Endodermal cell (in vitro differentiated cells): ENCODE measurements around the gene PCP4. TPM values are rescaled to one million over a fixed set of nuclear protein-coding genes. Genes with fewer than 3 reads are reported as not detected.
A peak's percentile ranks its signal among the peaks of the same experiment; 100 is the strongest.

Source experiments
- DNase-seq: peaks from one replicate; pipeline ENCODE4 v3.0.0-alpha.2; 2017
- H3K27ac ChIP-seq: 2 replicates; pipeline ENCODE4 v1.5.1; 2013; ENCODE audit warnings: mild to moderate bottlenecking, low read depth, low read length, moderate library complexity
- H3K27me3 ChIP-seq: 2 replicates; pipeline ENCODE4 v1.6.1; 2013; ENCODE audit warnings: mild to moderate bottlenecking, low read length, moderate library complexity; ENCODE audit not compliant: insufficient read depth, control insufficient read depth, poor library complexity, severe bottlenecking
- H3K36me3 ChIP-seq: 2 replicates; pipeline ENCODE4 v1.7.0; 2013; ENCODE audit warnings: mild to moderate bottlenecking, low read length, moderate library complexity; ENCODE audit not compliant: control insufficient read depth, insufficient read depth
- H3K4me1 ChIP-seq: one replicate; pipeline ENCODE4 v1.7.0; 2013; ENCODE audit warnings: low read length; ENCODE audit not compliant: control insufficient read depth, insufficient read depth
- H3K4me3 ChIP-seq: 2 replicates; pipeline ENCODE4 v1.5.1; 2013; ENCODE audit warnings: mild to moderate bottlenecking, low read length, moderate library complexity
- H3K9ac ChIP-seq: 2 replicates; pipeline ENCODE4 v1.6.1; 2013; ENCODE audit warnings: mild to moderate bottlenecking, low read length, moderate library complexity; ENCODE audit not compliant: poor library complexity, severe bottlenecking; ENCODE audit errors: extremely low read depth
- H3K9me3 ChIP-seq: 2 replicates; pipeline ENCODE4 v1.6.1; 2013; ENCODE audit warnings: mild to moderate bottlenecking, low read length, moderate library complexity; ENCODE audit not compliant: control insufficient read depth
- H3K27ac Mint-ChIP-seq: 2 replicates; pipeline ENCODE4 v1.8.0; 2020; ENCODE audit warnings: mixed read lengths
- H3K27me3 Mint-ChIP-seq: 2 replicates; pipeline ENCODE4 v1.8.0; 2021; ENCODE audit warnings: mild to moderate bottlenecking, mixed read lengths; ENCODE audit not compliant: insufficient read depth
- H3K36me3 Mint-ChIP-seq: 2 replicates; pipeline ENCODE4 v1.8.0; 2020; ENCODE audit warnings: low read depth, mixed read lengths
- H3K4me1 Mint-ChIP-seq: 2 replicates; pipeline ENCODE4 v1.8.0; 2020; ENCODE audit warnings: mixed read lengths
- H3K4me3 Mint-ChIP-seq: 2 replicates; pipeline ENCODE4 v1.8.0; 2020; ENCODE audit warnings: mild to moderate bottlenecking, moderate library complexity, mixed read lengths
- H3K9me3 Mint-ChIP-seq: 2 replicates; pipeline ENCODE4 v1.8.0; 2020; ENCODE audit warnings: mild to moderate bottlenecking, mixed read lengths
- CTCF ChIP-seq: fragments of 200-600 bp; sonication (generic); conservative IDR thresholded peaks from 2 replicates; pipeline ENCODE4 v1.5.0; 2021; ENCODE audit warnings: antibody characterized with exemption, mild to moderate bottlenecking
- WGBS, 2 experiments: methylation state at CpG; one replicate each; pipeline versions ENCODE4 v1.1.5 to v1.1.7; 2013; ENCODE audit warnings: missing lambda C conversion rate in 2 of 2, mixed read lengths in 1 of 2; ENCODE audit not compliant: insufficient coverage in 1 of 2, insufficient read length in 1 of 2; 5-methylcytosine and 5-hydroxymethylcytosine counted together
- total RNA-seq, 2 donors: library from RNA; stranded (reverse); fragmentation: NEBNext Ultra II Directional in 1 of 2; extraction: Animal tissue kit (Norgen Biotek cat#: 25700) in 1 of 2; gene quantifications; 2 replicates in 1 of 2; 3 replicates in 1 of 2; pipeline ENCODE4 v1.2.1, GENCODE V29; 2021

Gene PCP4
- total RNA-seq, 2 donors from 2014 or later = 0.44 TPM; not detected in 1

DNA sequence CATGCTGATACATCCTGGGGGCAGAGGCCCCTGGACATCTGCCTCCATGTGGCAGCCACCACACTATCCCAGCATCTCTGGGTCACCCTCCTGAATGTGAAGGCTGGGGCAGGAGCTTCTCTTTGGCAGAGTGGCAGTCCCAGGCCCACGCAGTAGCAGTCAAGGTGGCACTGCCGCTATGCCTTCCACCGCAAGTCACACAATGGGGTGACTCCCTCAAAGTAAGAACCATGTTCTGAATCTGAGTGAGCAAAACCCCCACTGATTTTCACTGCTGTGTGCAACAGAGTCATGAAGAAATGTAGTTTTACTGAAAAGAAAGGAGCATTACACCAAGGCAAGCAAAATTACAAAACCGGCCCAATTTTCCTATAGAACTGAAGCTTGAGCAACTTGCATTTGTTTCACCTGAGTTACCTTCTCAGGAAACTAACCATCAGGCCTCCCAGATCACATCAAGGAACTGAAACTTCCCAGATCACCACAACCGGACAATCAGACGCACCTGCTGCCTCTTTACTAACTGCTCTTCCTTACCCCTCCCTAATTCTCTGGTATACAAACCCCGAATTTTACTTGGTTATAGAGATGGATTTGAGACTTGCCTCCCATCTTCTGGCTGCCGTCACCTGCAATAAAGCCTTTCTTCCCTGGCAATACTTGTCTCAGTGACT lies 102.6 kb downstream of the PCP4 start:
- peaks cover 2% of the 10 kb centered on the region for H3K4me1 Mint-ChIP-seq
- peaks cover 14% of the 10 kb centered on the region for H3K9me3 Mint-ChIP-seq
- no peaks in the 10 kb centered on the region for H3K36me3 Mint-ChIP-seq
- no peak for DNase-seq
- Histone ChIP-seq H3K27ac (no peak overlapping the region), H3K4me1 (peaks cover 3% of the 10 kb centered on the region), H3K9me3 (no peaks in the 10 kb centered on the region), H3K36me3 (no peaks in the 10 kb centered on the region), H3K4me3 (no peak overlapping the region), H3K27me3 (peaks cover under 1% of the 10 kb centered on the region), H3K9ac (no peak overlapping the region)
- no peak overlapping the region for H3K4me3 Mint-ChIP-seq
- no peak for TF ChIP-seq CTCF
- H3K27me3 Mint-ChIP-seq = peaks cover 3% of the 10 kb centered on the region
- 91 to 95% methylated on average over 4 to 8 of the region's 8 CpGs for WGBS, 2 experiments
- H3K27ac Mint-ChIP-seq = no peak overlapping the region

DNA sequence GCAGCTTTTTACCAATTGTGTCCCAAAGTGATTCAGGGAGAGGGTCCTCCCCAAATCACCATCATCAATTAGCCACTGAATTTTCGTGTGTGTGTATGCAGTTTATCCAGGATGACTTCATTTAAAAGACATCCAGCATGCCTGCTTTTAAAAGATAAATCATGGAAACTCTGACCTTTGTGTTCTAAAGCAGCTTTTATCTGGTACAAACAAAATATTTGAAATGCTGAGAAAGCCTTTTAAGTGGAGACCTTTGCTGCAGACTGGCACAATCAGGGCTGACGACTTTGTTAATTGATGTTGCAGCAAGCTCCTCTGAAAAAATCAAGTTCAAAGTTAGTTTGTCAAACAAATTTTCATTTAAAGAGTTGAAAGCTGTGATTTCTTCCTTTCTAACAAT lies 104.7 kb downstream of the PCP4 start:
- DNase-seq = no peak
- no peak overlapping the region for H3K9ac ChIP-seq
- no peak overlapping the region for H3K27ac Mint-ChIP-seq
- peaks cover 2% of the 10 kb centered on the region for H3K4me1 Mint-ChIP-seq
- peaks cover 3% of the 10 kb centered on the region for H3K4me1 ChIP-seq
- no peak for TF ChIP-seq CTCF
- H3K9me3 ChIP-seq = no peaks in the 10 kb centered on the region
- no peaks in the 10 kb centered on the region for H3K36me3 Mint-ChIP-seq
- peaks cover 4% of the 10 kb centered on the region for H3K27me3 Mint-ChIP-seq
- H3K36me3 ChIP-seq = no peaks in the 10 kb centered on the region
- H3K27ac ChIP-seq = peak overlapping the region; percentile 38
- peak overlapping the region; percentile 7 for H3K4me3 ChIP-seq
- H3K9me3 Mint-ChIP-seq = peaks cover 5% of the 10 kb centered on the region
- peaks cover 4% of the 10 kb centered on the region for H3K27me3 ChIP-seq
- 55 to 57% methylated on average over 2 of the region's 2 CpGs for WGBS, 2 experiments
- no peak overlapping the region for H3K4me3 Mint-ChIP-seq

- TF ChIP-seq CTCF = no peak
- Mint-ChIP-seq H3K4me3 (no peak overlapping the region), H3K36me3 (no peaks in the 10 kb centered on the region), H3K27me3 (peaks cover 4% of the 10 kb centered on the region), H3K4me1 (peaks cover 2% of the 10 kb centered on the region), H3K9me3 (peaks cover 2% of the 10 kb centered on the region), H3K27ac (no peak overlapping the region)
- no peak overlapping the region for H3K9ac ChIP-seq
- peaks cover 4% of the 10 kb centered on the region for H3K27me3 ChIP-seq
- H3K4me1 ChIP-seq = peaks cover 3% of the 10 kb centered on the region
- no peaks in the 10 kb centered on the region for H3K9me3 ChIP-seq
- no peaks in the 10 kb centered on the region for H3K36me3 ChIP-seq
- DNase-seq = peak; percentile 8
- peak overlapping the region; percentile 7 for H3K4me3 ChIP-seq
- WGBS, 2 experiments = 59 to 80% methylated on average over 2 to 4 of the region's 4 CpGs
- no peak overlapping the region for H3K27ac ChIP-seq
These were observed 105.2 kb downstream of the PCP4 start for GRCh38 chr21:39972471-39972870.
